PC-9 (cell line): Measurements from ENCODE around the gene TBCD. TPM values are rescaled to one million over a fixed set of nuclear protein-coding genes. Genes with fewer than 3 reads are reported as not detected.

Experiments used
- BruUV-seq: library from RNA; stranded (reverse); fragments of 400-500 nt; replicated peaks from 2 replicates; lab custom pipeline; 2021; lab: Mats Ljungman, UMichigan
- CTCF ChIA-PET: fragments of 300-600 bp; sonication (Branson Sonifier 250); formaldehyde crosslinking; loops from one replicate; lab custom pipeline; 2022; ENCODE audit warnings: antibody characterized with exemption; lab: Charles Lee
- POLR2A ChIA-PET: fragments of 300-600 bp; sonication (Branson Sonifier 250); formaldehyde crosslinking; loops from one replicate; lab custom pipeline; 2022; ENCODE audit warnings: antibody characterized with exemption; ENCODE audit not compliant: unreplicated experiment; lab: Charles Lee
- DNase-seq, 2 experiments: peaks; one replicate each; pipeline versions ENCODE4 v3.0.0 to v3.0.0-alpha.2; 2015 to 2022; ENCODE audit warnings: mixed read lengths in 1 of 2
- H2AFZ ChIP-seq: fragments of 200-600 bp; sonication (generic); 2 replicates; pipeline ENCODE4 v1.8.1; 2017; ENCODE audit warnings: antibody characterized with exemption
- H3F3A ChIP-seq: fragments of 200-600 bp; sonication (generic); 2 replicates; pipeline ENCODE4 v1.8.1; 2017; ENCODE audit warnings: antibody characterized with exemption, mild to moderate bottlenecking, low read depth; ENCODE audit not compliant: insufficient read depth
- H3K27ac ChIP-seq: fragments of 200-600 bp; sonication (generic); 2 replicates; pipeline ENCODE4 v1.6.1; 2016; ENCODE audit warnings: mixed run types
- H3K27me3 ChIP-seq: fragments of 200-600 bp; sonication (generic); 2 replicates; pipeline ENCODE4 v1.6.1; 2016; ENCODE audit warnings: low read depth, mixed run types; ENCODE audit not compliant: insufficient read depth
- H3K36me3 ChIP-seq: fragments of 200-600 bp; sonication (generic); 2 replicates; pipeline ENCODE4 v1.6.1; 2016; ENCODE audit warnings: low read depth, mixed run types
- H3K4me1 ChIP-seq: fragments of 200-600 bp; sonication (generic); replicated peaks from 2 replicates; pipeline ENCODE4 v1.6.1; 2016; ENCODE audit warnings: mixed run types; ENCODE audit not compliant: insufficient read depth
- H3K4me2 ChIP-seq: fragments of 200-600 bp; sonication (generic); 2 replicates; pipeline ENCODE4 v1.6.1; 2017; ENCODE audit warnings: mixed run types
- H3K4me3 ChIP-seq: fragments of 200-600 bp; sonication (generic); 2 replicates; pipeline ENCODE4 v1.6.1; 2016; ENCODE audit warnings: mixed run types
- H3K79me2 ChIP-seq: fragments of 200-600 bp; sonication (generic); 2 replicates; pipeline ENCODE4 v1.6.1; 2017; ENCODE audit warnings: low read depth, mixed run types
- H3K9me2 ChIP-seq: fragments of 200-600 bp; sonication (generic); 2 replicates; pipeline ENCODE4 v1.8.1; 2017; ENCODE audit warnings: mild to moderate bottlenecking; ENCODE audit not compliant: insufficient read depth
- H3K9me3 ChIP-seq: fragments of 200-600 bp; sonication (generic); 2 replicates; pipeline ENCODE4 v1.8.1; 2016; ENCODE audit warnings: low read depth; ENCODE audit not compliant: insufficient read depth
- H4K20me1 ChIP-seq: fragments of 200-600 bp; sonication (generic); 2 replicates; pipeline ENCODE4 v1.8.1; 2017; ENCODE audit not compliant: insufficient read depth
- EZH2 ChIP-seq: fragments of 200-600 bp; sonication (generic); IDR thresholded peaks from 2 replicates; pipeline ENCODE4 v1.8.0; 2017; ENCODE audit warnings: antibody characterized with exemption, low read depth
- intact Hi-C: fragments of 100-400 bp; cut with micrococcal nuclease; formaldehyde crosslinking; loops from one replicate; pipeline ENCODE4 v1.10.0; 2022; ENCODE audit not compliant: unreplicated experiment
- total RNA-seq: library from RNA; stranded (reverse); gene quantifications from 2 replicates; pipeline ENCODE4 v1.2.3, GENCODE V29; 2021
- TF ChIP-seq, protein P1 (sequence below): fragments of 200-600 bp; sonication (generic); conservative IDR thresholded peaks from 2 replicates; pipeline ENCODE4 v1.6.1; 2017; ENCODE audit warnings: mixed run types, antibody characterized with exemption, mild to moderate bottlenecking, moderate library complexity

TBCD gene
- total RNA-seq, 1 experiment from 2014 or later: 115 TPM

DNA sequence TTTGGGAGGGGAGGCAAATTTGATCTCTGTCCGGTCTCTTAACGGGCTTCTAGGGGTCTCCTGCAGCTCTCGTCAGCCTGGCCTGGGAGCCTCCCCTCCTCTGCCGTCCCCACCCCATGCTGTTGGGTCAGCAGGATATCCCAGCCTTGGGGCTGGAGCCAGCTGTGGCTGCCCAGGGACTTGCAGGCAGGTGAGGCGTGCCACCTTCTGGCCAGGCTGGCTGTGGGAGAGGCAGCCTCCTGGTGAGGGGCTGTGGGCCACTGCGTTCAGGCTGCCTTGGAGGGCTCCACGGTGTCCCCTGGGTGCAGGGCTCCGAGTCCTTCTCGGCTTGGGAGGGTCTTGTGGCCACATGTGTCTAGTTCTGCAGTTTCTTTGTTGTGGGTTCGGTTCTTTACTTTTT is 34.6 kb downstream of the TBCD start:
- POLR2A ChIA-PET: no interaction called here
- intact Hi-C loops: no loop called here
- H3K9me2 ChIP-seq: no peaks in the 10 kb centered on the region
- no peaks in the 10 kb centered on the region for H3K27me3 ChIP-seq
- H3K36me3 ChIP-seq: no peaks in the 10 kb centered on the region
- CTCF ChIA-PET: interaction anchor here (0.7 kb wide), 1 partner anchor 265 kb away, joined by 3 read pairs; no protein-coding TSS in a partner anchor
- H3K4me3 ChIP-seq: no peak overlapping the region
- no peaks in the 10 kb centered on the region for H3K9me3 ChIP-seq
- H3K27ac ChIP-seq: no peak overlapping the region
- no TSS peak for BruUV-seq
- H3K4me1 ChIP-seq: peaks cover 4% of the 10 kb centered on the region; the same call in 1 of the 2 replicates
- no peak overlapping the region for H3K4me2 ChIP-seq
- H3K79me2 ChIP-seq: no peaks in the 10 kb centered on the region
- H2AFZ ChIP-seq: no peak overlapping the region
- TF ChIP-seq, protein P1, sequence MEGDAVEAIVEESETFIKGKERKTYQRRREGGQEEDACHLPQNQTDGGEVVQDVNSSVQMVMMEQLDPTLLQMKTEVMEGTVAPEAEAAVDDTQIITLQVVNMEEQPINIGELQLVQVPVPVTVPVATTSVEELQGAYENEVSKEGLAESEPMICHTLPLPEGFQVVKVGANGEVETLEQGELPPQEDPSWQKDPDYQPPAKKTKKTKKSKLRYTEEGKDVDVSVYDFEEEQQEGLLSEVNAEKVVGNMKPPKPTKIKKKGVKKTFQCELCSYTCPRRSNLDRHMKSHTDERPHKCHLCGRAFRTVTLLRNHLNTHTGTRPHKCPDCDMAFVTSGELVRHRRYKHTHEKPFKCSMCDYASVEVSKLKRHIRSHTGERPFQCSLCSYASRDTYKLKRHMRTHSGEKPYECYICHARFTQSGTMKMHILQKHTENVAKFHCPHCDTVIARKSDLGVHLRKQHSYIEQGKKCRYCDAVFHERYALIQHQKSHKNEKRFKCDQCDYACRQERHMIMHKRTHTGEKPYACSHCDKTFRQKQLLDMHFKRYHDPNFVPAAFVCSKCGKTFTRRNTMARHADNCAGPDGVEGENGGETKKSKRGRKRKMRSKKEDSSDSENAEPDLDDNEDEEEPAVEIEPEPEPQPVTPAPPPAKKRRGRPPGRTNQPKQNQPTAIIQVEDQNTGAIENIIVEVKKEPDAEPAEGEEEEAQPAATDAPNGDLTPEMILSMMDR: no peak
- TF ChIP-seq EZH2: no peak
- H3F3A ChIP-seq: no peaks in the 10 kb centered on the region
- no peak for DNase-seq
- H4K20me1 ChIP-seq: no peaks in the 10 kb centered on the region

DNA sequence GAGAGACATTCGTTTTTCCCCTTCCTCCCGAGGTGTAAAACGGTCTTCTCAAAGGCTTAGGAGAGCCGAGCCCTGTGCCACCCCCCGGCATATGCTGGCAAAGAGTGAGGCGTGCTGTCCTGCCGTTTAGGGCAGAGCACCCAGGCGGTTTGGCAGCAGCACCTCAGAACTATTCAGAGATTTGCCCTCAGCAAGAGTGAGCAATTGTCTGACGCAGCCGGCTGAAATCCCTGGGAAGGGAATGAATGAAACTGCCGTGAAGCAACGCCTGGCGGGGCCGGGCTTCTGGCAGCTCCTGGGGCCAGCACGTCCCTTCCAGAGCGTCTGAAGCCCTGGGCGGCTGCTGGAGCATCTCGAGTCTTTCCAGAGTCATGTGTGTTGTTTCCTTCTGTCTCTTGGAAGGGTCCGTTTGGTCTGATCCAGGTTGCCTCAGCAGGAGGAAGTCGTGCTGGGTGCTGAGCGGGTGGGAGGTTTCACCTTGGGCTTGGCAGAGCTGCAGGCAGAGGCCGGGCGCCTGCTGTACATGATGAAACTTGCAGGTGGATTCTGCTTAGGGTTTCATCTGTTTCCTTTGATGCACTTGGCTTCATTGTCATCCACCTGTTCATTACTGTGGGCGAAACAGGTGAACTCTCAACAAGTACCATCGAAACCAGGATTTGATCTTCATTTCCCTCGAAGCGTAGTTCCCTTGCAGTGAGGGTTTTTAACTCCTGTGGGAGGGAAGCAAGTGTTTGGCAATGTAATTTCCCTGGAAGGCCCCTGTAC is 35.4 kb downstream of the TBCD start:
- intact Hi-C loops: no loop called here
- H3F3A ChIP-seq: no peaks in the 10 kb centered on the region
- TF ChIP-seq EZH2: no peak
- TF ChIP-seq, protein P1: no peak
- H3K4me2 ChIP-seq: no peak overlapping the region
- no peak overlapping the region for H3K27ac ChIP-seq
- no peaks in the 10 kb centered on the region for H4K20me1 ChIP-seq
- no peaks in the 10 kb centered on the region for H3K4me1 ChIP-seq
- no peak overlapping the region for H3K4me3 ChIP-seq
- H3K9me2 ChIP-seq: no peaks in the 10 kb centered on the region
- H3K36me3 ChIP-seq: no peaks in the 10 kb centered on the region
- ChIA-PET POLR2A (no interaction called here), CTCF (interaction anchor here (0.7 to 0.9 kb wide), 2 partner anchors 265 to 525 kb away, joined by 3 read pairs; no protein-coding TSS in a partner anchor)
- no peak for DNase-seq
- no peak overlapping the region for H2AFZ ChIP-seq
- no peaks in the 10 kb centered on the region for H3K9me3 ChIP-seq
- no peaks in the 10 kb centered on the region for H3K27me3 ChIP-seq
- no TSS peak for BruUV-seq
- H3K79me2 ChIP-seq: no peaks in the 10 kb centered on the region

DNA sequence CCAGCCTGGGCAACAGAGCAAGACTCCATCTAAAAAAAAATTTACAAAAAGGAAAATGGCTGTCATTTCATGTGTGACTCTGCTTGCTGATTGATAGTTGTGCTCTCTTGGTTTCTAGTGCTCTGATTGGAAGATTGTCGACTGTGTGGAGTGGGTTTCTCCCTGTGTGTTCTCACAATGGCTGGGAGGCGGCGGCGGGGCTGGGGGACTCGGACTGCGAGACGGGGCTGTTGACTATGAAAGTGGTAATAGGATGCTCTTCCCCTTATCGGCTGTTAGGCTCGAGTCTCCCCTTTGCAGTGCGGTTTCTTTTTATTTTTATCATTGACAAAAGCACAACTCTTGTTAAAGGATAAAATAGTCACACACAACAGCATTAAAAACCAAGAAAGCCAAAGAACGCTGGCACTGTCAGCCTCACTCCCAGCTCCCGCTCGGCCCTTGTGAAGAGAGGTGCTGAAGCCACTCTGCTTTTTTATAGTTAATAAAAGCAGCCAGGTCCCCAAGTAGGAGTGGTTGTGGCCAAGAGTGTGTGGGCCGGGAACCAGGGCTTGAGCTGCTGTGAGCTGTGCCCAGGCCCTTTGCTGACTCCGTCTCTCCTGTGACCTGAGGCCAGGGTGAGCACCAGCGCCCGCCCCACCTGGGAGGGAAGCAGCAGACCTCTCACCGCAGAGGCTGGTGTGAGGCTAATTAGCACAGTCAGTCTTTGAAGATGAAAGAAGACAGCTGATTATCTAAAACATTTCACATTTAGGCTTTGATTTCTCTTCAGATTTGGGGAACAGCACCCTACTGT is 36.5 kb downstream of the TBCD start:
- no peaks in the 10 kb centered on the region for H3K36me3 ChIP-seq
- H3K9me3 ChIP-seq: no peaks in the 10 kb centered on the region
- BruUV-seq: no TSS peak
- H3F3A ChIP-seq: no peaks in the 10 kb centered on the region
- no peak for DNase-seq
- no peaks in the 10 kb centered on the region for H3K9me2 ChIP-seq
- H3K4me2 ChIP-seq: no peak overlapping the region
- POLR2A ChIA-PET: no interaction called here
- no peaks in the 10 kb centered on the region for H3K27me3 ChIP-seq
- no peaks in the 10 kb centered on the region for H3K79me2 ChIP-seq
- CTCF ChIA-PET: interaction anchor here (0.9 kb wide), 1 partner anchor 527 kb away, joined by 3 read pairs; no protein-coding TSS in a partner anchor
- H3K27ac ChIP-seq: no peak overlapping the region
- intact Hi-C loops: no loop called here
- H3K4me1 ChIP-seq: no peaks in the 10 kb centered on the region
- H4K20me1 ChIP-seq: no peaks in the 10 kb centered on the region
- no peak overlapping the region for H2AFZ ChIP-seq
- no peak for TF ChIP-seq EZH2
- TF ChIP-seq, protein P1: no peak
- no peak overlapping the region for H3K4me3 ChIP-seq
